HEK293 (cell line): ENCODE measurements around the gene OLIG1.

ENCODE experiments used
- CTCF ChIA-PET: fragments of 350-600 bp; formaldehyde crosslinking; extraction: SDS; loops from one replicate; lab custom pipeline; 2021; ENCODE audit warnings: antibody characterized with exemption; lab: Yijun Ruan, JAX
- POLR2A ChIA-PET: fragments of 300-600 bp; formaldehyde crosslinking; extraction: SDS; loops from one replicate; lab custom pipeline; 2020; ENCODE audit warnings: antibody characterized with exemption, inconsistent platforms; lab: Yijun Ruan, JAX
- H3K27ac ChIP-seq: fragments of 200-500 bp; sonication (Bioruptor generic); 2 replicates; pipeline ENCODE4 v1.5.1; 2014; ENCODE audit warnings: low read depth, low read length, control low read depth, inconsistent platforms; ENCODE audit errors: extremely low read depth
- H3K36me3 ChIP-seq, 2 experiments: fragments of 200-500 bp in 1 of 2; sonication (Bioruptor generic) in 1 of 2; 1 replicate in 1 of 2; 2 replicates in 1 of 2; pipeline ENCODE4 v1.5.1; 2014 to 2017; ENCODE audit warnings: inconsistent platforms in 2 of 2, low read length in 2 of 2; ENCODE audit not compliant: control insufficient read depth in 2 of 2, insufficient read depth in 1 of 2
- H3K4me1 ChIP-seq: fragments of 200-500 bp; sonication (Bioruptor generic); 2 replicates; pipeline ENCODE4 v1.5.1; 2014; ENCODE audit warnings: mild to moderate bottlenecking, low read length, inconsistent platforms; ENCODE audit not compliant: control insufficient read depth, insufficient read depth
- H3K4me3 ChIP-seq: 2 replicates; pipeline ENCODE4 v1.5.1; 2011; ENCODE audit warnings: low read depth, mild to moderate bottlenecking, control low read depth, low read length, moderate library complexity
- H3K9me3 ChIP-seq: fragments of 200-500 bp; sonication (Bioruptor generic); 2 replicates; pipeline ENCODE4 v1.5.1; 2014; ENCODE audit warnings: low read depth, low read length, inconsistent platforms; ENCODE audit not compliant: control insufficient read depth, insufficient read depth
- AEBP2 ChIP-seq: fragments of 450-650 bp; formaldehyde crosslinking; IDR thresholded peaks from 2 replicates; pipeline ENCODE4 v1.5.1; 2016; ENCODE audit warnings: missing biosample characterization, missing genetic modification characterization, borderline replicate concordance
- BCL11A ChIP-seq: fragments of 450-650 bp; formaldehyde crosslinking; IDR thresholded peaks from 2 replicates; pipeline ENCODE4 v1.5.1; 2016; ENCODE audit warnings: low read depth, missing biosample characterization, missing genetic modification characterization
- OVOL3 ChIP-seq: fragments of 450-650 bp; formaldehyde crosslinking; IDR thresholded peaks from 2 replicates; pipeline ENCODE4 v1.5.1; 2016; ENCODE audit warnings: missing biosample characterization, missing genetic modification characterization
- PRDM10 ChIP-seq: fragments of 450-650 bp; formaldehyde crosslinking; IDR thresholded peaks from 2 replicates; pipeline ENCODE4 v1.5.1; 2016; ENCODE audit warnings: missing biosample characterization, missing genetic modification characterization
- SP3 ChIP-seq: fragments of 450-650 bp; formaldehyde crosslinking; IDR thresholded peaks from 2 replicates; pipeline ENCODE4 v1.5.1; 2016; ENCODE audit warnings: missing biosample characterization, missing genetic modification characterization
- TRIM28 ChIP-seq: IDR thresholded peaks from 2 replicates; pipeline ENCODE4 v1.6.1; 2011; ENCODE audit warnings: low read length, control low read depth, borderline replicate concordance
- TSHZ1 ChIP-seq: fragments of 450-650 bp; formaldehyde crosslinking; IDR thresholded peaks from 2 replicates; pipeline ENCODE4 v1.5.1; 2016; ENCODE audit warnings: missing biosample characterization, missing genetic modification characterization, borderline replicate concordance
- ZNF335 ChIP-seq: fragments of 450-650 bp; formaldehyde crosslinking; conservative IDR thresholded peaks from 2 replicates; pipeline ENCODE4 v1.5.1; 2016; ENCODE audit warnings: missing biosample characterization, missing genetic modification characterization
- ZNF48 ChIP-seq: fragments of 450-650 bp; formaldehyde crosslinking; IDR thresholded peaks from 2 replicates; pipeline ENCODE4 v1.5.1; 2016; ENCODE audit warnings: missing biosample characterization, missing genetic modification characterization
- ZNF549 ChIP-seq: fragments of 450-650 bp; IDR thresholded peaks from 2 replicates; pipeline ENCODE4 v1.5.1; 2018; ENCODE audit warnings: missing biosample characterization, missing genetic modification characterization, mild to moderate bottlenecking, inconsistent platforms, moderate library complexity
- ZNF76 ChIP-seq: fragments of 450-650 bp; formaldehyde crosslinking; IDR thresholded peaks from 2 replicates; pipeline ENCODE4; 2016; ENCODE audit warnings: low read depth, missing biosample characterization, missing genetic modification characterization, borderline replicate concordance

The OLIG1 gene

GRCh38 chr21:33099131-33099530 lies 29.2 kb downstream of the OLIG1 start:
- CTCF ChIA-PET, result interaction anchor here (1.5 kb wide), 1 partner anchor 159 kb away, joined by 3 read pairs; no protein-coding TSS in a partner anchor

More at GRCh38 chr21:33099131-33099530, 29.2 kb downstream of the OLIG1 start:
- Histone ChIP-seq H3K36me3 (no peaks in the 10 kb centered on the region), H3K27ac (no peak overlapping the region), H3K4me3 (no peak overlapping the region), H3K9me3 (no peaks in the 10 kb centered on the region), H3K4me1 (no peaks in the 10 kb centered on the region)
- POLR2A ChIA-PET, result no interaction called here
- TF ChIP-seq PRDM10 (tag by site-specific recombination) (no peak), SP3 (tag by site-specific recombination) (no peak), ZNF335 (no peak), OVOL3 (tag by site-specific recombination) (no peak), ZNF76 (tag by site-specific recombination) (no peak), TRIM28 (no peak), AEBP2 (tag by site-specific recombination) (no peak), ZNF48 (tag by site-specific recombination) (no peak), BCL11A (tag by site-specific recombination) (no peak), ZNF549 (tag by site-specific recombination) (no peak), TSHZ1 (tag by site-specific recombination) (no peak)
